Adipose tissue (tissue), 3 donors: ENCODE data around the gene DRD5. TPM values are rescaled to one million over a fixed set of nuclear protein-coding genes. Genes with fewer than 3 reads are reported as not detected.

Source experiments
- H3K27ac ChIP-seq: one replicate; pipeline ENCODE4 v1.5.1; 2013; ENCODE audit warnings: low read depth, low read length
- WGBS, 3 donors: extraction: QIAGEN DNeasy Blood & Tissue Kit; methylation state at CpG; one replicate each; pipeline ENCODE4 v1.1.7; 2013; 5-methylcytosine and 5-hydroxymethylcytosine counted together
- polyA plus RNA-seq, 3 donors: library from polyadenylated mRNA; stranded (reverse); fragments of 200-250 nt; gene quantifications; one replicate each; pipeline ENCODE4 v1.2.3, GENCODE V29; 2013
- donor health status: healthy with polysubstance abuse.
- donor health status: Bipolar disorder and iron deficiency.
- donor health status: healthy.

DRD5 gene
- polyA plus RNA-seq, 3 donors: 0.03 TPM; not detected in 2

GRCh38 chr4:9808077-9808476 is 26.6 kb downstream of the DRD5 start:
- H3K27ac ChIP-seq: no peak overlapping the region
- 59 to 84% (median 77%) methylated on average over 5 of the region's 5 CpGs for WGBS, 3 donors

DNA sequence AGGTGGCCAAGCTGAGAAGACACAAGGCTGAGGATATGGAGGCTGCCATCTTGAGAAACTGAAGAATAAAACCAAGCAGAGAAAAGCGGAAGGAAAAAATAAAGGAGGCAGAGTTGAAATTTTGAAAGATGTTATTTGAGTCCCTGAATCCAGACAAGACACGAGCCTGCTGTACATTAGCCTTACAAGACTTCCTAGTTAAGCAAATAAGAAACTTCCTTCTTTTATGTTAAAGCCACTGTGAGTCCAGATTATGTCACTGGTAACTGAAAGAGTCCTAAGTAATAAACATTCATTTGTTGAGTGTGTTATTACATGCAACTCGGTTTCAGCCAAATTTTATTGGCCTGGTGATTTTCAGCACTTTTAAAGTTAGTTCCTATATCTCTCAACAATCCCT is 30.4 kb downstream of the DRD5 start:
- WGBS, 3 donors: 66 to 69% (median 67%) methylated on average over 3 of the region's 3 CpGs
- no peak overlapping the region for H3K27ac ChIP-seq

DNA sequence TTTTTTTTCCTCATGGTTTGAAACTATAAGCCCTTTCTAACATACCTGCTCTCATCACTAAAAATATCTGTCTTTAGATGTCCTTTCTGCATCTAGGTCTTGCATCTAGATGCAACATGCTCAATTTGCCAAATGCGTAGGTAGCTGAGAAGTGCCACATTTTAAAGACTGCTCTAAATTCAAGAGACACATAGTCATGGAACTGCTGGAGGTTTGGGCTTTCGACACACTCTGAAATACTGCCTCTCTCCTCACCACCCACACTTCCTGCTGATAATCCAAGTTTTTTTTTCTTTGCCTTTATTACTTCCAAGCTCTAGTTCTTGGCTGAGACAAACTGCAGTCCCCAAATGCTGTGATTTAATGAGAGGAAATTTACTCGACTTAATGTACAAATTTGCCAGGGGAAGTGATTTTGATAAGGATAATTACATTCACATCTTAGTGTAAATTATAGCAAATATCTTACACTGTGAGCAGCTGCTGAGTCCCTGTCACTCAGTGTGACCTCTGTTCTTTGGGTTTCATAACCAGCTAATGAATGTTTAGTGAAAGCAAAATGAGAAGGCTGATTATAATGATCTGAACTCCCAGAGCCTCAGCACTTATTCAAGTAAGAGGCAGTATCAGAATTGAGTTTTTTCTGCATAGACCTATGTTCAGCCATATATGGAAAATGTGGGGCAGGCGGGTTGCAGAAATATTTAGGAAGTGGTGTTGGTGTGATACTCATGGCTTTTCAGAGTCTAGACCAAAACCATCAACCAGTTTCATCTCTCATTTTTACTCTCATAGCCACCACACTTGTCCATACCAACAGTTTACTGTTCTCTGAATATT is 31.3 kb downstream of the DRD5 start:
- WGBS, 3 donors: 39 to 55% (median 40%) methylated on average over 4 of the region's 4 CpGs
- H3K27ac ChIP-seq: no peak overlapping the region

DNA sequence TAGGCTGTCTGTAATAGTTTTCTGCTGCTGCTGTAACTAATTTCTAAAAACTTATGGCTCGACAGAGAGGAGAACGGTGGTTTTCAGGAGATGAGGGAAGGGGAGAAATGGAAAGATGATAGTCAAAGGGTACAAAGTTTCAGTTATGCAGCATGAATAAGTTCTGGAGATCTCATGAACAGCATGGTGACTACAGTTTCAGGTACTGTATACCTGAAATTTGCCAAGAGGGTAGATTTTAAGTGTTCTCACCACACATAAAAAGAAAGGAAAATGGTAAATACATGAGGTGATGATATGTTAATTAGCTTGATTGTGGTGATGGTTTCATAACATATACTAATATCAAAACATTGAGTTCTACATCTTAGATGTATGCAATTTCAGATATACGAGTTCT is 34.9 kb downstream of the DRD5 start:
- 77 to 92% (median 84%) methylated on average over 3 of the region's 3 CpGs for WGBS, 3 donors
- H3K27ac ChIP-seq: no peak overlapping the region

DNA sequence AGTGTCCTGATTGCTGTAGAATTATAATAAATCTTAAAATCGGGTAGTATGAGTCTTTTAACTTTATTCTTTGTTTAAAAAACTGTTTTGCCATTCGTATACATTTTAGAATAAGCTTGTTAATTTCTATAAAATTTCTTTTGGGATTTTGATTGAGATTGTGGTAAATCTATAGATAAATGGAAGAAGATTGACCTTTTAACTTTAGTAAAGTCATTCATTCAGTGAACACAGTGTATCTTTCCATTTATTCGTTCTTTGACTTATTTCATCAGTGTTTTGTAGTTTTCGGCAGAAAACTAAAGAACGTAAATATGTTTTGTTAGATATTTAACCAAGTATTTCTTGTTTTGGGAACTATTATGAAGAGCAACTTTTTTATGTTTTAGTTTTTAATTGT is 38.9 kb downstream of the DRD5 start:
- WGBS, 3 donors: 67 to 74% (median 71%) methylated on average over 5 of the region's 5 CpGs
- H3K27ac ChIP-seq: no peak overlapping the region

DNA sequence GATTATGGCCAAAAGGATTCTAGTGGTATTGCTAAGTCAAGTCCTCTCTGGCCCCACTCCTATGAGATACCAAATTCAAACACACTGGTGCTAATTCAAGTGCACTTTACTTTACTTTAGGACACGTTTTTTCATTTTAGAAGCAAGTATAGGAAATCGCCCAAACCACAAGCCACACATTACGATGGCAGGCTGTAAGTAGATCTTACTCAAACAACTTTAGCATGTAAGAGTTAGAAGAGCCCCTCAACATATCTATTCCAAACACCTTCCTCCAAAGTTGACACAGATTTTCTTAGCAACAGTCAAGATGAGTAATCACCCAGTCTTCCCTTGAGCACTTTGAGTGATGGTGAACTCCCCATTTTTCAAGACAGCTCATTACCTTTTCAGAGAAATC is 43.6 kb downstream of the DRD5 start:
- WGBS, 3 donors: 48 to 78% (median 55%) methylated on average over 3 of the region's 3 CpGs
- H3K27ac ChIP-seq: no peak overlapping the region

DNA sequence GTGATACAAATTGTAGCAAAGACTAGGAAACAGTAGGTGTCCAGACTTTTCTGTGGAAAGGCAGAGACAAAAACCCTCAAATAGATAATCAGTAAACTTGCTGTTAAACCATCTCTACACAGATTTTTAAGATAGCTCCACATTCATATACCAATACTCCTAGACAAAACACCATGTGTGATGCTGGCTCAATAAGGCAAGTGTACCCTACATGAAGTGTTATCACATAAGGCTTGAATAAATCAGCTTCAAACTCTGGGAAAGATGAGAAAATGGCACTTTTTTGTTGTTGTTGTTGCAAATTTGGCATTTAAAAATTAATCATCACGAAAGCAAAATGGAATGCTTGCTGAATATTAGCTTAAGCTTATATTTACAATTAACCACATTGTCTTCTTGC is 45.1 kb downstream of the DRD5 start:
- 81 to 97% (median 93%) methylated on average over 1 of the region's 1 CpG for WGBS, 3 donors
- no peak overlapping the region for H3K27ac ChIP-seq

- 83 to 96% (median 91%) methylated on average over 2 of the region's 2 CpGs for WGBS, 3 donors
- H3K27ac ChIP-seq: no peak overlapping the region
These were observed 51.2 kb downstream of the DRD5 start for GRCh38 chr4:9832640-9833039.

GRCh38 chr4:9833421-9833820 is 52.0 kb downstream of the DRD5 start:
- 93 to 97% (median 93%) methylated on average over 5 of the region's 5 CpGs for whole genome bisulfite sequencing, 3 donors
- no peak overlapping the region for H3K27ac ChIP-seq

Other genes starting within 250 kb of the DRD5 start
- 1 to 10 TPM; 2.0 to 6.5 (median 2.5) TPM for gene SLC2A9, start 239.9 kb downstream of the DRD5 start, polyA plus RNA-seq